Upper lobe of right lung (tissue), 1 donor: Measurements from ENCODE around the gene LANCL3. TPM values are rescaled to one million over a fixed set of nuclear protein-coding genes. Genes with fewer than 3 reads are reported as not detected.

Experiments
- ATAC-seq: fragments of 200-7000 bp; cut with Tn5 transposase; one replicate; pipeline ENCODE4 v1.9.1; 2020; ENCODE audit warnings: mild to moderate bottlenecking, moderate library complexity
- DNase-seq: peaks from one replicate; pipeline ENCODE4 v3.0.0-alpha.2; 2020
- H3K27ac ChIP-seq: fragments of 200-600 bp; one replicate; pipeline ENCODE4 v1.8.0; 2022
- H3K27me3 ChIP-seq: fragments of 200-600 bp; one replicate; pipeline ENCODE4 v1.8.0; 2022; ENCODE audit warnings: mild to moderate bottlenecking
- H3K36me3 ChIP-seq: fragments of 200-600 bp; one replicate; pipeline ENCODE4 v1.8.0; 2022
- H3K4me1 ChIP-seq: fragments of 200-600 bp; one replicate; pipeline ENCODE4 v1.8.0; 2022
- H3K4me3 ChIP-seq: fragments of 200-600 bp; one replicate; pipeline ENCODE4 v1.8.0; 2022; ENCODE audit warnings: mild to moderate bottlenecking
- H3K9me3 ChIP-seq: fragments of 200-600 bp; one replicate; pipeline ENCODE4 v1.8.0; 2022
- CTCF ChIP-seq: fragments of 200-600 bp; IDR thresholded peaks from one replicate; pipeline ENCODE4 v1.8.0; 2022; ENCODE audit warnings: antibody characterized with exemption
- intact Hi-C: fragments of 100-400 bp; cut with DNase I; formaldehyde crosslinking; loops from one replicate; pipeline ENCODE4 v1.11.0; 2022
- total RNA-seq: library from RNA; stranded (reverse); fragmentation: NEBNext Ultra II Directional; extraction: Animal tissue kit (Norgen Biotek cat#: 25700); gene quantifications from one replicate; pipeline ENCODE4 v1.2.1, GENCODE V29; 2021
- donor health status: DM: no; HTN: yes; CAD: no; lungs with severe emphysema.

Gene LANCL3
- total RNA-seq, 1 donor from 2014 or later, result 1.4 TPM

- no peak for TF ChIP-seq CTCF
- H3K36me3 ChIP-seq, result no peaks in the 10 kb centered on the region
- H3K9me3 ChIP-seq, result no peaks in the 10 kb centered on the region
- H3K4me3 ChIP-seq, result no peak overlapping the region
- no peaks in the 10 kb centered on the region for H3K4me1 ChIP-seq
- DNase-seq (no peak), ATAC-seq (no peak)
- no peaks in the 10 kb centered on the region for H3K27me3 ChIP-seq
- H3K27ac ChIP-seq, result no peak overlapping the region
- intact Hi-C loops, result no loop called here
Observed at GRCh38 chrX:37608156-37608555, 36.7 kb downstream of the LANCL3 start.

GRCh38 chrX:37609727-37610126 lies 38.3 kb downstream of the LANCL3 start:
- intact Hi-C loops, result no loop called here
- Histone ChIP-seq H3K4me3 (no peak overlapping the region), H3K27me3 (no peaks in the 10 kb centered on the region), H3K9me3 (no peaks in the 10 kb centered on the region), H3K36me3 (no peaks in the 10 kb centered on the region), H3K4me1 (no peaks in the 10 kb centered on the region), H3K27ac (no peak overlapping the region)
- no peak for TF ChIP-seq CTCF
- DNase-seq, result no peak
- ATAC-seq, result no peak

- H3K4me1 ChIP-seq, result no peaks in the 10 kb centered on the region
- H3K27me3 ChIP-seq, result no peaks in the 10 kb centered on the region
- DNase-seq (no peak), ATAC-seq (no peak)
- no peaks in the 10 kb centered on the region for H3K9me3 ChIP-seq
- H3K27ac ChIP-seq, result no peak overlapping the region
- H3K4me3 ChIP-seq, result no peak overlapping the region
- no peaks in the 10 kb centered on the region for H3K36me3 ChIP-seq
- intact Hi-C loops, result no loop called here
- TF ChIP-seq CTCF, result no peak
Observed at GRCh38 chrX:37613933-37614332, 42.5 kb downstream of the LANCL3 start.

GRCh38 chrX:37627602-37628001 lies 56.1 kb downstream of the LANCL3 start:
- Histone ChIP-seq H3K27me3 (no peaks in the 10 kb centered on the region), H3K9me3 (no peaks in the 10 kb centered on the region), H3K27ac (no peak overlapping the region), H3K36me3 (no peaks in the 10 kb centered on the region), H3K4me3 (no peak overlapping the region), H3K4me1 (no peaks in the 10 kb centered on the region)
- TF ChIP-seq CTCF, result no peak
- no peak for ATAC-seq
- intact Hi-C loops, result no loop called here
- no peak for DNase-seq

- no peak for TF ChIP-seq CTCF
- intact Hi-C loops, result no loop called here
- H3K4me1 ChIP-seq, result no peaks in the 10 kb centered on the region
- no peaks in the 10 kb centered on the region for H3K36me3 ChIP-seq
- no peak for DNase-seq
- no peak overlapping the region for H3K4me3 ChIP-seq
- no peak for ATAC-seq
- no peaks in the 10 kb centered on the region for H3K9me3 ChIP-seq
- no peak overlapping the region for H3K27ac ChIP-seq
- no peaks in the 10 kb centered on the region for H3K27me3 ChIP-seq
Observed at GRCh38 chrX:37638047-37638446, 66.6 kb downstream of the LANCL3 start.

GRCh38 chrX:37640142-37640541 lies 68.7 kb downstream of the LANCL3 start:
- Histone ChIP-seq H3K27me3 (no peaks in the 10 kb centered on the region), H3K27ac (no peak overlapping the region), H3K36me3 (no peaks in the 10 kb centered on the region), H3K4me1 (no peaks in the 10 kb centered on the region), H3K9me3 (no peaks in the 10 kb centered on the region), H3K4me3 (no peak overlapping the region)
- TF ChIP-seq CTCF, result no peak
- DNase-seq, result no peak
- no peak for ATAC-seq
- intact Hi-C loops, result no loop called here
